Breast epithelium (tissue), 3 donors: Measurements from ENCODE around the gene ITGAX.

Experiments used
- POLR2A ChIP-seq: fragments of 450-650 bp; IDR thresholded peaks from one replicate; pipeline ENCODE4 v1.6.1; 2016; ENCODE audit warnings: antibody characterized with exemption, mild to moderate bottlenecking, moderate library complexity
- TF ChIP-seq, protein P1 (sequence below), 3 donors: fragments of 450-650 bp; IDR thresholded peaks; one replicate each; pipeline ENCODE4 v1.5.1; 2016 to 2017; ENCODE audit warnings: antibody characterized with exemption in 3 of 3, mild to moderate bottlenecking in 3 of 3, moderate library complexity in 3 of 3

DNA sequence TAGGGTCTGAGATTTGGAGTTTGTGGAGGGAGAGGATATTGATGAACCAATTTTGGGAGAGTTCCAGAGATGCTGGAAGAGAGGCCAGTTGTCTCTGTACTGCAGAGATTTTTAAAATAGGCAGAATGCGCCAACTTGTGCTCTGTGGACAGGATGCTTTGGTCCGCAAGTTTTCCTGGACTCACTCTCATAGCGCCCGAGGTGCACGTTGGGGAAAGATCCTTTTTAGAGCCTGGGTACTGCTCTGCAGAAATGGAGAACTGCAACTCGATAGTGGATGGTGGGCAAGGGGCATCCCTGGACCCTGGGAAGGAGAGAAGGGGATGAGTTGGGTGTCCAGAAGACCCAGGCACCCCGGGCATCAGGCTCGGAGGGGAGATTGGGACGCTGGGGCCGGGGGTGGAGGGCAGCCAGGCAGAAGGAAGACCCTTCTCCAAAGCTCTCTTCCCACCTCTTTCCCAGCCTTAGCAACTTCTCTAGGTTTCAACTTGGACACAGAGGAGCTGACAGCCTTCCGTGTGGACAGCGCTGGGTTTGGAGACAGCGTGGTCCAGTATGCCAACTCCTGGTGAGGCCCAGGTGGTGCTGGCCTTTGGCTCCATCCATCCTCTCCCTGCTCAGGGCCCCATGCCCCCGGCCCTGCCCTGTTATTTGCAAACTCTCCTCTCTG lies 590 bp downstream of the ITGAX start:
- no peak for TF ChIP-seq POLR2A
- TF ChIP-seq, protein P1, sequence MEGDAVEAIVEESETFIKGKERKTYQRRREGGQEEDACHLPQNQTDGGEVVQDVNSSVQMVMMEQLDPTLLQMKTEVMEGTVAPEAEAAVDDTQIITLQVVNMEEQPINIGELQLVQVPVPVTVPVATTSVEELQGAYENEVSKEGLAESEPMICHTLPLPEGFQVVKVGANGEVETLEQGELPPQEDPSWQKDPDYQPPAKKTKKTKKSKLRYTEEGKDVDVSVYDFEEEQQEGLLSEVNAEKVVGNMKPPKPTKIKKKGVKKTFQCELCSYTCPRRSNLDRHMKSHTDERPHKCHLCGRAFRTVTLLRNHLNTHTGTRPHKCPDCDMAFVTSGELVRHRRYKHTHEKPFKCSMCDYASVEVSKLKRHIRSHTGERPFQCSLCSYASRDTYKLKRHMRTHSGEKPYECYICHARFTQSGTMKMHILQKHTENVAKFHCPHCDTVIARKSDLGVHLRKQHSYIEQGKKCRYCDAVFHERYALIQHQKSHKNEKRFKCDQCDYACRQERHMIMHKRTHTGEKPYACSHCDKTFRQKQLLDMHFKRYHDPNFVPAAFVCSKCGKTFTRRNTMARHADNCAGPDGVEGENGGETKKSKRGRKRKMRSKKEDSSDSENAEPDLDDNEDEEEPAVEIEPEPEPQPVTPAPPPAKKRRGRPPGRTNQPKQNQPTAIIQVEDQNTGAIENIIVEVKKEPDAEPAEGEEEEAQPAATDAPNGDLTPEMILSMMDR (IDR thresholded peaks at IDR 0.05), result no peak
